ENCODE results near the gene PTPRM. TPM values are rescaled to one million over a fixed set of nuclear protein-coding genes. Genes with fewer than 3 reads are reported as not detected.

The PTPRM gene
- total and polyA plus RNA-seq, 4 donors, result 118 to 160 (median 122) TPM

DNA sequence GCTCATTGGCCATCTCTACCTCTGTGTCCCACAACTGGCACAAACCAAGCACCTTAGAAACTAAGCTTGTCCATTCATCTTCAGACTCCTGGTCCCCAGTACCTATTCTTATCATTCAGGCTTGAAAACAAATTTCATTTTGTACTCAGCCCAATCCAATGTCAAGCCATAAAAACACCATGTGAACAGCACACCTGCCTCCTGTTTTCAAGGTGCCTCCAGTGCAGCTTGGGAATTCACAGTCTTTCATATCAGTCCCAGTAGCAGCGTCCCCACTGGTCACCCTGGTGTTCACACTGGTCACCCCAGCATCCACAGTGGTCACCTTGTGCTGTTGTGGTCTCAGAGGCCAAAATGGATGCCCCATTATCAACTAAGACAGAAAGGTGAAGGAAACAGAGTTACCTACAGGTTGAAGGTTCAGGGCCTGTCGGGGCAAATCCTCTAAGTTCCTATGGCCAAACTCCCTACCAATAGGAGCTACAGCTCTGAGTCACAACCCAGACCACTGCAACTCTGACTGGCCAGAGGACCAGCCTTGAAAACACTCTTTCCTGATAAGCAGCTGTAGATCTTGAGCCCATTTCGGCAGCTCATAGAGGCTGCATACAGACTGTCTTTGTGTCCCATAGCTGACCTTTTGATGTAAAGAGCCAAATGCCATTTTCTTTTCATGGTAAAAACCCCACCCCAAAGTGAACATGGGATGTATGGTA lies 782.6 kb downstream of the PTPRM start:
- Histone ChIP-seq H3K27ac (ENCODE audit: low read depth, low read length) (no peak overlapping the region), H3K9me3 (ENCODE audit: control insufficient read depth, insufficient read depth, low read length) (no peaks in the 10 kb centered on the region), H3K4me3 (ENCODE audit: low read depth, low read length) (no peak overlapping the region), H3K4me1 (ENCODE audit: control insufficient read depth, insufficient read depth, low read length) (no peaks in the 10 kb centered on the region), H3K36me3 (ENCODE audit: control insufficient read depth, insufficient read depth, low read length) (peaks cover 3% of the 10 kb centered on the region), H3K27me3 (ENCODE audit: control insufficient read depth, insufficient read depth, low read length) (no peaks in the 10 kb centered on the region)
- no peak for DNase-seq (ENCODE audit: low read depth in 4 of 6, low spot score in 6 of 6)
- 94% methylated on average over 3 of the region's 3 CpGs for WGBS (ENCODE audit: insufficient coverage)

DNA sequence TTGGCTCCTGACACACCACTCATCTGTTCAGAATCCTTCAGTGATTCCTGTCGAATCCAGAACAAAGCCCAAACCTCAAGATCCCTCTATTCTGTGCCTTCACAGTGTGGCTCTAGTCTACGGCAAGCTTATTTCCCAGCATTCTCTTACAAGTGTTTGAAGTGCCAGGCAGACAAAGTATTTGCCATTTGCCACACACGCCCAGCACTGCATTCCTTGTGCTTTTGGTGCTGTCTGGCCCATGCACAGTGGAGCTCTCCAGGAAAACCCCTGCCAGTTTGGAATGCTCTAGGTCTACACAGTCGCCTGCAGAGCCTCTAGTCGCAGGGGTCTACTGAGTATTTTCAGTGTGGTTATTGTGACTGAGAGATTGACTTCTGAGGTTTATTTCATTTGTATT lies 783.5 kb downstream of the PTPRM start:
- Histone ChIP-seq H3K4me3 (ENCODE audit: low read depth, low read length) (no peak overlapping the region), H3K9me3 (ENCODE audit: control insufficient read depth, insufficient read depth, low read length) (no peaks in the 10 kb centered on the region), H3K27ac (ENCODE audit: low read depth, low read length) (no peak overlapping the region), H3K36me3 (ENCODE audit: control insufficient read depth, insufficient read depth, low read length) (peaks cover 3% of the 10 kb centered on the region), H3K4me1 (ENCODE audit: control insufficient read depth, insufficient read depth, low read length) (no peaks in the 10 kb centered on the region), H3K27me3 (ENCODE audit: control insufficient read depth, insufficient read depth, low read length) (no peaks in the 10 kb centered on the region)
- DNase-seq (ENCODE audit: low read depth in 4 of 6, low spot score in 6 of 6), result no peak
- WGBS (ENCODE audit: insufficient coverage), result 94% methylated on average over 3 of the region's 5 CpGs

GRCh38 chr18:8351161-8351560 lies 784.0 kb downstream of the PTPRM start:
- no peaks in the 10 kb centered on the region for H3K4me1 ChIP-seq (ENCODE audit: control insufficient read depth, insufficient read depth, low read length)
- 100% methylated on average over 1 of the region's 3 CpGs for WGBS (ENCODE audit: insufficient coverage)
- H3K4me3 ChIP-seq (ENCODE audit: low read depth, low read length), result no peak overlapping the region
- no peak for DNase-seq (ENCODE audit: low read depth in 4 of 6, low spot score in 6 of 6)
- H3K27me3 ChIP-seq (ENCODE audit: control insufficient read depth, insufficient read depth, low read length), result no peaks in the 10 kb centered on the region
- no peak overlapping the region for H3K27ac ChIP-seq (ENCODE audit: low read depth, low read length)
- H3K9me3 ChIP-seq (ENCODE audit: control insufficient read depth, insufficient read depth, low read length), result no peaks in the 10 kb centered on the region
- peaks cover 1% of the 10 kb centered on the region for H3K36me3 ChIP-seq (ENCODE audit: control insufficient read depth, insufficient read depth, low read length)

GRCh38 chr18:8354304-8354703 lies 787.2 kb downstream of the PTPRM start:
- no peaks in the 10 kb centered on the region for H3K36me3 ChIP-seq (ENCODE audit: control insufficient read depth, insufficient read depth, low read length)
- WGBS (ENCODE audit: insufficient coverage), result 67% methylated on average over 5 of the region's 5 CpGs

GRCh38 chr18:8356001-8356400 lies 788.9 kb downstream of the PTPRM start:
- H3K36me3 ChIP-seq (ENCODE audit: control insufficient read depth, insufficient read depth, low read length), result no peaks in the 10 kb centered on the region
- no peaks in the 10 kb centered on the region for H3K27me3 ChIP-seq (ENCODE audit: control insufficient read depth, insufficient read depth, low read length)
- no peak for DNase-seq (ENCODE audit: low read depth in 4 of 6, low spot score in 6 of 6)
- no peak overlapping the region for H3K4me3 ChIP-seq (ENCODE audit: low read depth, low read length)
- WGBS (ENCODE audit: insufficient coverage), result 42% methylated on average over 2 of the region's 3 CpGs
- no peak overlapping the region for H3K27ac ChIP-seq (ENCODE audit: low read depth, low read length)
- H3K4me1 ChIP-seq (ENCODE audit: control insufficient read depth, insufficient read depth, low read length), result peaks cover 6% of the 10 kb centered on the region
- no peaks in the 10 kb centered on the region for H3K9me3 ChIP-seq (ENCODE audit: control insufficient read depth, insufficient read depth, low read length)

More at GRCh38 chr18:8354304-8354703, 787.2 kb downstream of the PTPRM start:
- Histone ChIP-seq H3K27me3 (ENCODE audit: control insufficient read depth, insufficient read depth, low read length) (no peaks in the 10 kb centered on the region), H3K4me3 (ENCODE audit: low read depth, low read length) (no peak overlapping the region), H3K9me3 (ENCODE audit: control insufficient read depth, insufficient read depth, low read length) (no peaks in the 10 kb centered on the region), H3K4me1 (ENCODE audit: control insufficient read depth, insufficient read depth, low read length) (peaks cover 2% of the 10 kb centered on the region), H3K27ac (ENCODE audit: low read depth, low read length) (no peak overlapping the region)
- no peak for DNase-seq (ENCODE audit: low read depth in 4 of 6, low spot score in 6 of 6)

DNA sequence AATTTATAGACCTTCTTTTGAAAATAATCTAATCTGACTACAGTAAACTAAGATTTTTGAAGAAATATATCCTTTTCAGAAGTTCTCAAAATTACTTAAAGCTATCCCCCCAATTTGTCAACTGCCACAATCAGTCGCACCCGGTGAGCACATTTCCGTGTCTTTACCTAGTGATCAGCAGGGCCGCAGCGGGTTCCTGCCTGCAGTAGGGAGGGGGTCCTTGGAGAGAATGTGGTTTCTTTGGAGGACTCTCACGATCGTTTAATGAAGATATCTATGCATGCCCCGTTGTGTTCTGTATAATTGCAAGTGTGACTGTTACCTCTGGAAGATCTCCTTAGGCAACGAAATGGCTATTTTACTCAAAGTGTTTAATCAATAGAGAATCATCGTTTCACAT lies 790.2 kb downstream of the PTPRM start:
- WGBS (ENCODE audit: insufficient coverage), result 44% methylated on average over 4 of the region's 10 CpGs
- Histone ChIP-seq H3K4me3 (ENCODE audit: low read depth, low read length) (no peak overlapping the region), H3K4me1 (ENCODE audit: control insufficient read depth, insufficient read depth, low read length) (peaks cover 6% of the 10 kb centered on the region), H3K27ac (ENCODE audit: low read depth, low read length) (no peak overlapping the region), H3K27me3 (ENCODE audit: control insufficient read depth, insufficient read depth, low read length) (no peaks in the 10 kb centered on the region), H3K9me3 (ENCODE audit: control insufficient read depth, insufficient read depth, low read length) (no peaks in the 10 kb centered on the region), H3K36me3 (ENCODE audit: control insufficient read depth, insufficient read depth, low read length) (no peaks in the 10 kb centered on the region)
- no peak for DNase-seq (ENCODE audit: low read depth in 4 of 6, low spot score in 6 of 6)

GRCh38 chr18:8358033-8358765 lies 791.1 kb downstream of the PTPRM start:
- no peaks in the 10 kb centered on the region for H3K27me3 ChIP-seq (ENCODE audit: control insufficient read depth, insufficient read depth, low read length)
- no peaks in the 10 kb centered on the region for H3K36me3 ChIP-seq (ENCODE audit: control insufficient read depth, insufficient read depth, low read length)
- no peak for DNase-seq (ENCODE audit: low read depth in 4 of 6, low spot score in 6 of 6)
- WGBS (ENCODE audit: insufficient coverage), result 79% methylated on average over 3 of the region's 6 CpGs
- H3K4me1 ChIP-seq (ENCODE audit: control insufficient read depth, insufficient read depth, low read length), result peaks cover 6% of the 10 kb centered on the region
- H3K9me3 ChIP-seq (ENCODE audit: control insufficient read depth, insufficient read depth, low read length), result no peaks in the 10 kb centered on the region
- H3K4me3 ChIP-seq (ENCODE audit: low read depth, low read length), result no peak overlapping the region
- no peak overlapping the region for H3K27ac ChIP-seq (ENCODE audit: low read depth, low read length)

- peak in 1 of 6 donors; percentile 61 for DNase-seq (ENCODE audit: low read depth in 4 of 6, low spot score in 6 of 6)
- Histone ChIP-seq H3K4me1 (ENCODE audit: control insufficient read depth, insufficient read depth, low read length) (peaks cover 6% of the 10 kb centered on the region), H3K36me3 (ENCODE audit: control insufficient read depth, insufficient read depth, low read length) (no peaks in the 10 kb centered on the region), H3K4me3 (ENCODE audit: low read depth, low read length) (no peak overlapping the region), H3K27ac (ENCODE audit: low read depth, low read length) (no peak overlapping the region), H3K9me3 (ENCODE audit: control insufficient read depth, insufficient read depth, low read length) (no peaks in the 10 kb centered on the region), H3K27me3 (ENCODE audit: control insufficient read depth, insufficient read depth, low read length) (no peaks in the 10 kb centered on the region)
- WGBS (ENCODE audit: insufficient coverage), result 89% methylated on average over 6 of the region's 6 CpGs
Observed at GRCh38 chr18:8359076-8359475, 792.0 kb downstream of the PTPRM start.

GRCh38 chr18:8359481-8359880 lies 792.4 kb downstream of the PTPRM start:
- no peaks in the 10 kb centered on the region for H3K36me3 ChIP-seq (ENCODE audit: control insufficient read depth, insufficient read depth, low read length)
- 79% methylated on average over 7 of the region's 8 CpGs for WGBS (ENCODE audit: insufficient coverage)

More at GRCh38 chr18:8359481-8359880, 792.4 kb downstream of the PTPRM start:
- peak in 1 of 6 donors; percentile 60 for DNase-seq (ENCODE audit: low read depth in 4 of 6, low spot score in 6 of 6)
- Histone ChIP-seq H3K4me1 (ENCODE audit: control insufficient read depth, insufficient read depth, low read length) (peaks cover 6% of the 10 kb centered on the region), H3K27me3 (ENCODE audit: control insufficient read depth, insufficient read depth, low read length) (no peaks in the 10 kb centered on the region), H3K27ac (ENCODE audit: low read depth, low read length) (no peak overlapping the region), H3K4me3 (ENCODE audit: low read depth, low read length) (no peak overlapping the region), H3K9me3 (ENCODE audit: control insufficient read depth, insufficient read depth, low read length) (no peaks in the 10 kb centered on the region)

Measured in spinal cord (tissue), 10 donors.